Liver (tissue), 3 donors: ENCODE data around the gene CD244.

ENCODE experiments used
- ATF3 ChIP-seq: IDR thresholded peaks from 2 replicates; pipeline ENCODE4 v1.6.1; 2016; ENCODE audit warnings: antibody characterized with exemption
- EGR1 ChIP-seq, 2 donors: IDR thresholded peaks; 2 replicates each; pipeline ENCODE4 v1.6.1; 2016 to 2018; ENCODE audit warnings: antibody characterized with exemption in 2 of 2, low read depth in 2 of 2
- GABPA ChIP-seq, 2 donors: IDR thresholded peaks in 1 of 2; conservative IDR thresholded peaks in 1 of 2; 2 replicates each; pipeline ENCODE4 v1.6.1; 2016; ENCODE audit warnings: antibody characterized with exemption in 2 of 2, mild to moderate bottlenecking in 1 of 2, moderate library complexity in 1 of 2
- JUND ChIP-seq, 2 donors: IDR thresholded peaks; 2 replicates each; pipeline ENCODE4 v1.6.1; 2016; ENCODE audit warnings: antibody characterized with exemption in 2 of 2
- RAD21 ChIP-seq, 2 donors: IDR thresholded peaks; 2 replicates each; pipeline ENCODE4 v1.6.1; 2016; ENCODE audit warnings: antibody characterized with exemption in 2 of 2, mild to moderate bottlenecking in 2 of 2
- REST ChIP-seq: IDR thresholded peaks from 2 replicates; pipeline ENCODE4 v1.6.1; 2016; ENCODE audit warnings: antibody characterized with exemption, mild to moderate bottlenecking
- RXRA ChIP-seq, 2 donors: IDR thresholded peaks; 2 replicates each; pipeline ENCODE4 v1.6.1; 2017 to 2018; ENCODE audit warnings: antibody characterized with exemption in 2 of 2, mild to moderate bottlenecking in 1 of 2
- SP1 ChIP-seq: IDR thresholded peaks from 2 replicates; pipeline ENCODE4 v1.6.1; 2018; ENCODE audit warnings: antibody characterized with exemption, mild to moderate bottlenecking
- TAF1 ChIP-seq: conservative IDR thresholded peaks from 2 replicates; pipeline ENCODE4 v1.6.1; 2016; ENCODE audit warnings: antibody characterized with exemption, mild to moderate bottlenecking
- YY1 ChIP-seq: IDR thresholded peaks from 2 replicates; pipeline ENCODE4 v1.6.1; 2016; ENCODE audit warnings: antibody characterized with exemption, mild to moderate bottlenecking
- TF ChIP-seq, protein P1 (sequence below): fragments of 150-350 bp; IDR thresholded peaks from 2 replicates; pipeline ENCODE4 v1.5.1; 2017; ENCODE audit warnings: improper control_type of control experiment, low read depth, low read length; ENCODE audit not compliant: missing input control
- TF ChIP-seq, protein P2 (sequence below): IDR thresholded peaks from 2 replicates; pipeline ENCODE4 v1.6.1; 2016; ENCODE audit warnings: antibody characterized with exemption
- TF ChIP-seq, protein P3 (sequence below): IDR thresholded peaks from 2 replicates; pipeline ENCODE4 v1.6.1; 2016; ENCODE audit warnings: antibody characterized with exemption
- donor health status: healthy.
- donor health status: healthy.

DNA sequence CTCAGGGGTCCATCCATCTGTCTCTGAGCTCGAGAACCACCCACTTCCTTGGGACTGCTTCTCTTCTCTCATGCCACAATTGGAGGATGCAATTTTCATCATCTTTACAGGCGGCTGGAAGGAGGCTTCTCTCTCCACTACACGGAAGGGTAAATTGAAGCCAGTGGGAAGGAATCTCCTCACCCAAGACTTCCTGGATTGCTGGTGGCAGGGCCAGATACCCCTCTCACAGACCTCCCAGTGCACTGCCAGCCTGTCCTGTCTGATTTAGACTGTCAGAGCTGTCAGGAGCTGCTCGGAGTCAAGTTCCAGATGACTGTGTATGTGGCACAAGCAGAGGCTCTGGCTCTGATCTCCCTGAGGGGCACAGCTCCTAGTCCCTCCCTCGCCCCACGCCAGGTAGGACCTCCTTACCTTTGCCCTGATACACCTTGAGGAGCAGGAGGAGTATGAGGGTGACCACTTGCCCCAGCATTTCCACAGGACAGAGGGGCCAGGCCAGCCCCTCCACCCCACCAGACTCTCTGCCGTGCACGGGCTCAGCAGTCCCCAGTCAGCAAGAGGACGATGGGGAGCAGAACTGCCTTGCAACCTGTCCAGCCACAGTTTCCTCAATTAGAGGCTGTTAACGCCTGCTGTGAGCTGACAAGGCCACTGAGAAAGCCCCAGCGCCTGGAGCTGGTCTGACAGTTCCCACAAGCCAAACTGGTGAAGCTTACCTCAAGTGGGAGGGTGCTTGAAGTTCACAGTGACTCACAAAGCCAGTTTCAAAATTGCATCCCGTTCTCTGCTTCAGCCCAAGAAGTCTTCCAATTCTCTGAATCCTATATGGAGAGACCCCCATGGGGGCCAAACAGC is at the start of gene CD244:
- TF ChIP-seq, protein P1, sequence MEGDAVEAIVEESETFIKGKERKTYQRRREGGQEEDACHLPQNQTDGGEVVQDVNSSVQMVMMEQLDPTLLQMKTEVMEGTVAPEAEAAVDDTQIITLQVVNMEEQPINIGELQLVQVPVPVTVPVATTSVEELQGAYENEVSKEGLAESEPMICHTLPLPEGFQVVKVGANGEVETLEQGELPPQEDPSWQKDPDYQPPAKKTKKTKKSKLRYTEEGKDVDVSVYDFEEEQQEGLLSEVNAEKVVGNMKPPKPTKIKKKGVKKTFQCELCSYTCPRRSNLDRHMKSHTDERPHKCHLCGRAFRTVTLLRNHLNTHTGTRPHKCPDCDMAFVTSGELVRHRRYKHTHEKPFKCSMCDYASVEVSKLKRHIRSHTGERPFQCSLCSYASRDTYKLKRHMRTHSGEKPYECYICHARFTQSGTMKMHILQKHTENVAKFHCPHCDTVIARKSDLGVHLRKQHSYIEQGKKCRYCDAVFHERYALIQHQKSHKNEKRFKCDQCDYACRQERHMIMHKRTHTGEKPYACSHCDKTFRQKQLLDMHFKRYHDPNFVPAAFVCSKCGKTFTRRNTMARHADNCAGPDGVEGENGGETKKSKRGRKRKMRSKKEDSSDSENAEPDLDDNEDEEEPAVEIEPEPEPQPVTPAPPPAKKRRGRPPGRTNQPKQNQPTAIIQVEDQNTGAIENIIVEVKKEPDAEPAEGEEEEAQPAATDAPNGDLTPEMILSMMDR = no peak
- TF ChIP-seq, protein P2, sequence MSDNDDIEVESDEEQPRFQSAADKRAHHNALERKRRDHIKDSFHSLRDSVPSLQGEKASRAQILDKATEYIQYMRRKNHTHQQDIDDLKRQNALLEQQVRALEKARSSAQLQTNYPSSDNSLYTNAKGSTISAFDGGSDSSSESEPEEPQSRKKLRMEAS = no peak
- TF ChIP-seq GABPA (IDR thresholded peaks at IDR 0.05 in 1 of 2, conservative IDR thresholded peaks at IDR 0.05 in 1 of 2) = no peak
- no peak for TF ChIP-seq RAD21 (IDR thresholded peaks at IDR 0.05)
- TF ChIP-seq REST = no peak
- TF ChIP-seq TAF1 = no peak
- TF ChIP-seq EGR1 (IDR thresholded peaks at IDR 0.05; ENCODE audit: low read depth in 2 of 2) = no peak
- no peak for TF ChIP-seq JUND (IDR thresholded peaks at IDR 0.05)
- TF ChIP-seq YY1 = no peak
- no peak for TF ChIP-seq RXRA (IDR thresholded peaks at IDR 0.05)
- no peak for TF ChIP-seq ATF3
- TF ChIP-seq, protein P3, sequence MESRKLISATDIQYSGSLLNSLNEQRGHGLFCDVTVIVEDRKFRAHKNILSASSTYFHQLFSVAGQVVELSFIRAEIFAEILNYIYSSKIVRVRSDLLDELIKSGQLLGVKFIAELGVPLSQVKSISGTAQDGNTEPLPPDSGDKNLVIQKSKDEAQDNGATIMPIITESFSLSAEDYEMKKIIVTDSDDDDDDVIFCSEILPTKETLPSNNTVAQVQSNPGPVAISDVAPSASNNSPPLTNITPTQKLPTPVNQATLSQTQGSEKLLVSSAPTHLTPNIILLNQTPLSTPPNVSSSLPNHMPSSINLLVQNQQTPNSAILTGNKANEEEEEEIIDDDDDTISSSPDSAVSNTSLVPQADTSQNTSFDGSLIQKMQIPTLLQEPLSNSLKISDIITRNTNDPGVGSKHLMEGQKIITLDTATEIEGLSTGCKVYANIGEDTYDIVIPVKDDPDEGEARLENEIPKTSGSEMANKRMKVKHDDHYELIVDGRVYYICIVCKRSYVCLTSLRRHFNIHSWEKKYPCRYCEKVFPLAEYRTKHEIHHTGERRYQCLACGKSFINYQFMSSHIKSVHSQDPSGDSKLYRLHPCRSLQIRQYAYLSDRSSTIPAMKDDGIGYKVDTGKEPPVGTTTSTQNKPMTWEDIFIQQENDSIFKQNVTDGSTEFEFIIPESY = no peak
- no peak for TF ChIP-seq SP1
